Measurements from ENCODE around the gene PCDHB8. TPM values are rescaled to one million over a fixed set of nuclear protein-coding genes. Genes with fewer than 3 reads are reported as not detected.
"Not testable (repeated sequence)": the region's sequence is repeated elsewhere in the genome, so short reads cannot be mapped to it uniquely, and the experiment has no call there.

Gene PCDHB8
- total RNA-seq, 1 experiment from 2014 or later = 0.22 TPM

DNA sequence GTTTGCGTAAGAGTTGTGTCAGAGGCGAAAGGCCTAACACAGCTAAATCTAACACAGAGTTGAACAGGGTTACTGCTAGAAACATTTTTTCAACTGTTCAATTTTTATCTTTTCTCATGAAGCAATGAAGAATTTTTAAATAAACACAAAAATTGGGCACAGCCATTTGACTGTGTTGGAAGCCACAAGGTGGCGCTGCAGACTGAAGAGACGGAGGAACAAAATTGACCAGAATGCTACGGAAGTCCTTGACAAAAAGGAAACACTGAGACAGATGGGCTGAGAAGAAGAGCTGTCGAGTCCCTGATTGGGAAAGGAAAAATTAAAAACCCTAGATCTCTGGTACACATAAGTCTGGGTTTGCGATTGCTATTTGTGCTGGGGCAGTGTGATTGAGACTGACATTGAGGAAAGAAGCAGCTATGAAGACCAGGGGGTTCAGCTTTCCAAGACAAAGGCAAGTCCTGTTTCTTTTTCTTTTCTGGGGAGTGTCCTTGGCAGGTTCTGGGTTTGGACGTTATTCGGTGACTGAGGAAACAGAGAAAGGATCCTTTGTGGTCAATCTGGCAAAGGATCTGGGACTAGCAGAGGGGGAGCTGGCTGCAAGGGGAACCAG is 9.4 kb downstream of the PCDHB8 start, which contains the start of gene PCDHB9:
Gene PCDHB9, plus strand, starts transcription at position 265 of the 616 bp plus-strand sequence. Its CDS starts 158 bp downstream, at position 423.
- ATAC-seq (peak; percentile 66), DNase-seq (peak; percentile 47)
- H3K79me2 ChIP-seq (ENCODE audit: low read length) = no peaks in the 10 kb centered on the region
- H3K4me2 ChIP-seq (ENCODE audit: low read length) = peak within 1 kb of the TSS; percentile 28; the same call in 1 of the 2 replicates
- no peak within 1 kb of the TSS for H3K9ac ChIP-seq (ENCODE audit: low read length)
- H3K36me3 ChIP-seq (ENCODE audit: low read depth, low read length) = peaks cover 3% of the 10 kb centered on the region; the same call in 1 of the 2 replicates
- no peaks in the 10 kb centered on the region for H3K4me1 ChIP-seq (ENCODE audit: insufficient read depth, low read length)
- H2AFZ ChIP-seq (ENCODE audit: low read length) = peak within 1 kb of the TSS; percentile 70; the same call in 1 of the 2 replicates
- H3K27me3 ChIP-seq (ENCODE audit: low read length) = no peaks in the 10 kb centered on the region
- no peaks in the 10 kb centered on the region for H3K9me2 ChIP-seq (replicated peaks; ENCODE audit: low read length)
- H4K20me1 ChIP-seq (ENCODE audit: low read length) = no peaks in the 10 kb centered on the region
- ChIA-PET POLR2A (ENCODE audit: unreplicated experiment) (no interaction called here), CTCF (interaction anchor here (0.6 kb wide), 2 partner anchors 93 to 177 kb away, joined by 3 read pairs; partner anchors contain the start of genes PCDHB2 and PCDHGA5)
- no peaks in the 10 kb centered on the region for H3F3A ChIP-seq (ENCODE audit: low read length, unreplicated experiment)
- no peak for TF ChIP-seq EZH2 (IDR thresholded peaks at IDR 0.05; ENCODE audit: low read length, unreplicated experiment)
- TF ChIP-seq, protein P1, sequence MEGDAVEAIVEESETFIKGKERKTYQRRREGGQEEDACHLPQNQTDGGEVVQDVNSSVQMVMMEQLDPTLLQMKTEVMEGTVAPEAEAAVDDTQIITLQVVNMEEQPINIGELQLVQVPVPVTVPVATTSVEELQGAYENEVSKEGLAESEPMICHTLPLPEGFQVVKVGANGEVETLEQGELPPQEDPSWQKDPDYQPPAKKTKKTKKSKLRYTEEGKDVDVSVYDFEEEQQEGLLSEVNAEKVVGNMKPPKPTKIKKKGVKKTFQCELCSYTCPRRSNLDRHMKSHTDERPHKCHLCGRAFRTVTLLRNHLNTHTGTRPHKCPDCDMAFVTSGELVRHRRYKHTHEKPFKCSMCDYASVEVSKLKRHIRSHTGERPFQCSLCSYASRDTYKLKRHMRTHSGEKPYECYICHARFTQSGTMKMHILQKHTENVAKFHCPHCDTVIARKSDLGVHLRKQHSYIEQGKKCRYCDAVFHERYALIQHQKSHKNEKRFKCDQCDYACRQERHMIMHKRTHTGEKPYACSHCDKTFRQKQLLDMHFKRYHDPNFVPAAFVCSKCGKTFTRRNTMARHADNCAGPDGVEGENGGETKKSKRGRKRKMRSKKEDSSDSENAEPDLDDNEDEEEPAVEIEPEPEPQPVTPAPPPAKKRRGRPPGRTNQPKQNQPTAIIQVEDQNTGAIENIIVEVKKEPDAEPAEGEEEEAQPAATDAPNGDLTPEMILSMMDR (conservative IDR thresholded peaks at IDR 0.05; ENCODE audit: low read depth, low read length) = peak; percentile 69
- no peaks in the 10 kb centered on the region for H3K9me3 ChIP-seq (ENCODE audit: low read length)
- no peak within 1 kb of the TSS for H3K27ac ChIP-seq (ENCODE audit: low read length)
- H3K4me3 ChIP-seq (ENCODE audit: low read length) = peak within 1 kb of the TSS; percentile 50
- no TSS peak for BruUV-seq (replicated peaks)
- intact Hi-C loops (cut with micrococcal nuclease) = loop anchor here (2.0 to 5.0 kb wide), 2 partner anchors 95 to 374 kb away; partner anchors contain the start of gene PCDHB2

DNA sequence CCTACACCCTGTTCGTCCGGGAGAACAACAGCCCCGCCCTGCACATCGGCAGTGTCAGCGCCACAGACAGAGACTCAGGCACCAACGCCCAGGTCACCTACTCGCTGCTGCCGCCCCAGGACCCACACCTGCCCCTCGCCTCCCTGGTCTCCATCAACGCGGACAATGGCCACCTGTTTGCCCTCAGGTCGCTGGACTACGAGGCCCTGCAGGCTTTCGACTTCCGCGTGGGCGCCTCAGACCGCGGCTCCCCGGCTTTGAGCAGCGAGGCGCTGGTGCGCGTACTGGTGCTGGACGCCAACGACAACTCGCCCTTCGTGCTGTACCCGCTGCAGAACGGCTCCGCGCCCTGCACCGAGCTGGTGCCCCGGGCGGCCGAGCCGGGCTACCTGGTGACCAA is 11.1 kb downstream of the PCDHB8 start:
- H3K4me3 ChIP-seq (ENCODE audit: low read length); H4K20me1 ChIP-seq (ENCODE audit: low read length); H3F3A ChIP-seq (ENCODE audit: low read length, unreplicated experiment); H3K9ac ChIP-seq (ENCODE audit: low read length); ATAC-seq; H3K79me2 ChIP-seq (ENCODE audit: low read length); CTCF ChIA-PET; H3K27me3 ChIP-seq (ENCODE audit: low read length); H3K36me3 ChIP-seq (ENCODE audit: low read depth, low read length); BruUV-seq (replicated peaks); DNase-seq; H3K4me1 ChIP-seq (ENCODE audit: insufficient read depth, low read length); POLR2A ChIA-PET (ENCODE audit: unreplicated experiment); H2AFZ ChIP-seq (ENCODE audit: low read length); H3K9me2 ChIP-seq (replicated peaks; ENCODE audit: low read length); H3K9me3 ChIP-seq (ENCODE audit: low read length); H3K27ac ChIP-seq (ENCODE audit: low read length); H3K4me2 ChIP-seq (ENCODE audit: low read length): not testable (repeated sequence)
- intact Hi-C loops (cut with micrococcal nuclease) = loop anchor here (5.0 kb wide), 1 partner anchor 96 kb away; the partner anchor contains the start of gene PCDHB2

DNA sequence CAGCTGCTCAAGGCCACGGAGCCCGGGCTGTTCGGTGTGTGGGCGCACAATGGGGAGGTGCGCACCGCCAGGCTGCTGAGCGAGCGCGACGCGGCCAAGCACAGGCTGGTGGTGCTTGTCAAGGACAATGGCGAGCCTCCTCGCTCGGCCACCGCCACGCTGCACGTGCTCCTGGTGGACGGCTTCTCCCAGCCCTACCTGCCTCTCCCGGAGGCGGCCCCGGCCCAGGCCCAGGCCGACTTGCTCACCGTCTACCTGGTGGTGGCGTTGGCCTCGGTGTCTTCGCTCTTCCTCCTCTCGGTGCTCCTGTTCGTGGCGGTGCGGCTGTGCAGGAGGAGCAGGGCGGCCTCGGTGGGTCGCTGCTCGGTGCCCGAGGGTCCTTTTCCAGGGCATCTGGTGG is 11.5 kb downstream of the PCDHB8 start:
- H3K4me2 ChIP-seq (ENCODE audit: low read length); H3K27me3 ChIP-seq (ENCODE audit: low read length); H3K9me2 ChIP-seq (replicated peaks; ENCODE audit: low read length); H3K9ac ChIP-seq (ENCODE audit: low read length); H3K4me3 ChIP-seq (ENCODE audit: low read length); CTCF ChIA-PET; H3K27ac ChIP-seq (ENCODE audit: low read length); H3K9me3 ChIP-seq (ENCODE audit: low read length); BruUV-seq (replicated peaks); H2AFZ ChIP-seq (ENCODE audit: low read length); POLR2A ChIA-PET (ENCODE audit: unreplicated experiment); H3K79me2 ChIP-seq (ENCODE audit: low read length); ATAC-seq; H3K36me3 ChIP-seq (ENCODE audit: low read depth, low read length); DNase-seq; H3K4me1 ChIP-seq (ENCODE audit: insufficient read depth, low read length); H4K20me1 ChIP-seq (ENCODE audit: low read length); H3F3A ChIP-seq (ENCODE audit: low read length, unreplicated experiment): not testable (repeated sequence)
- intact Hi-C loops (cut with micrococcal nuclease) = loop anchor here (5.0 kb wide), 1 partner anchor 97 kb away; the partner anchor contains the start of gene PCDHB2

Measured in PC-3 (cell line).